Measurements from ENCODE around the gene HDAC4.

HDAC4 gene

GRCh38 chr2:239387811-239388210 lies 13.0 kb downstream of the HDAC4 start:
- Mint-ChIP-seq H3K27ac (no peak overlapping the region), H3K9me3 (no peaks in the 10 kb centered on the region), H3K27me3 (no peaks in the 10 kb centered on the region), H3K4me1 (peaks cover 14 to 29% of the 10 kb centered on the region in 2 donors), H3K4me3 (no peak overlapping the region), H3K36me3 (peaks cover 26 to 37% of the 10 kb centered on the region in 2 donors)
- DNase-seq: no peak
- ATAC-seq (replicated peaks): no peak

GRCh38 chr2:239386872-239387445 lies 13.9 kb downstream of the HDAC4 start:
- no peaks in the 10 kb centered on the region for H3K9me3 Mint-ChIP-seq
- ATAC-seq (replicated peaks) (no peak), DNase-seq (no peak)
- H3K4me3 Mint-ChIP-seq: no peak overlapping the region
- no peaks in the 10 kb centered on the region for H3K27me3 Mint-ChIP-seq
- H3K4me1 Mint-ChIP-seq: peaks cover 17 to 38% of the 10 kb centered on the region in 2 donors
- H3K36me3 Mint-ChIP-seq: peaks cover 26 to 37% of the 10 kb centered on the region in 2 donors
- H3K27ac Mint-ChIP-seq: peak overlapping the region; percentile 7

- no peak for DNase-seq
- Mint-ChIP-seq H3K4me3 (no peak overlapping the region), H3K4me1 (peaks cover 22 to 46% of the 10 kb centered on the region in 2 donors), H3K27ac (peak overlapping the region; percentile 65), H3K9me3 (no peaks in the 10 kb centered on the region), H3K36me3 (peaks cover 23 to 37% of the 10 kb centered on the region in 2 donors), H3K27me3 (no peaks in the 10 kb centered on the region)
- ATAC-seq (replicated peaks): no peak
Observed at GRCh38 chr2:239386001-239386670, 14.7 kb downstream of the HDAC4 start.

- DNase-seq (no peak), ATAC-seq (replicated peaks) (no peak)
- no peaks in the 10 kb centered on the region for H3K9me3 Mint-ChIP-seq
- peaks cover 25 to 54% of the 10 kb centered on the region in 2 donors for H3K4me1 Mint-ChIP-seq
- H3K27ac Mint-ChIP-seq: peak overlapping the region; percentile 65
- H3K27me3 Mint-ChIP-seq: no peaks in the 10 kb centered on the region
- no peak overlapping the region for H3K4me3 Mint-ChIP-seq
- H3K36me3 Mint-ChIP-seq: peaks cover 25 to 40% of the 10 kb centered on the region in 2 donors
Observed at GRCh38 chr2:239385096-239386000, 15.5 kb downstream of the HDAC4 start.

- no peak for ATAC-seq (replicated peaks)
- no peaks in the 10 kb centered on the region for H3K9me3 Mint-ChIP-seq
Observed at GRCh38 chr2:239383759-239384156, 17.1 kb downstream of the HDAC4 start.

GRCh38 chr2:239383036-239383758 lies 17.6 kb downstream of the HDAC4 start:
- H3K36me3 Mint-ChIP-seq: peaks cover 13 to 34% of the 10 kb centered on the region in 2 donors
- no peaks in the 10 kb centered on the region for H3K9me3 Mint-ChIP-seq
- ATAC-seq (replicated peaks): no peak
- no peak for DNase-seq
- H3K4me1 Mint-ChIP-seq: peaks cover 37 to 75% of the 10 kb centered on the region in 2 donors
- peak overlapping the region in 1 of 2 donors; percentile 41 for H3K4me3 Mint-ChIP-seq
- peak overlapping the region; percentile 73 for H3K27ac Mint-ChIP-seq
- no peaks in the 10 kb centered on the region for H3K27me3 Mint-ChIP-seq

More at GRCh38 chr2:239383759-239384156, 17.1 kb downstream of the HDAC4 start:
- Mint-ChIP-seq H3K27ac (no peak overlapping the region), H3K27me3 (no peaks in the 10 kb centered on the region), H3K4me1 (peaks cover 34 to 70% of the 10 kb centered on the region in 2 donors), H3K4me3 (no peak overlapping the region), H3K36me3 (peaks cover 15 to 31% of the 10 kb centered on the region in 2 donors)
- DNase-seq: no peak

GRCh38 chr2:239382384-239382880 lies 18.4 kb downstream of the HDAC4 start:
- DNase-seq (no peak), ATAC-seq (replicated peaks) (no peak)
- H3K4me3 Mint-ChIP-seq: peak overlapping the region in 1 of 2 donors; percentile 41
- H3K36me3 Mint-ChIP-seq: peaks cover 19 to 42% of the 10 kb centered on the region in 2 donors
- H3K9me3 Mint-ChIP-seq: no peaks in the 10 kb centered on the region
- H3K4me1 Mint-ChIP-seq: peaks cover 37 to 81% of the 10 kb centered on the region in 2 donors
- peak overlapping the region; percentile 97 for H3K27ac Mint-ChIP-seq
- H3K27me3 Mint-ChIP-seq: no peaks in the 10 kb centered on the region

- peak overlapping the region; percentile 97 for H3K27ac Mint-ChIP-seq
Observed at GRCh38 chr2:239381709-239382134, 19.1 kb downstream of the HDAC4 start.

GRCh38 chr2:239380831-239381708 lies 19.8 kb downstream of the HDAC4 start:
- Mint-ChIP-seq H3K27me3 (no peaks in the 10 kb centered on the region), H3K9me3 (no peaks in the 10 kb centered on the region), H3K4me1 (peaks cover 37 to 84% of the 10 kb centered on the region in 2 donors), H3K36me3 (peaks cover 22 to 34% of the 10 kb centered on the region in 2 donors), H3K27ac (peak overlapping the region; percentile 97), H3K4me3 (peak overlapping the region; percentile 85 to 90)
- ATAC-seq (replicated peaks) (peak; percentile 80 to 81), DNase-seq (peak; percentile 72)

More at GRCh38 chr2:239381709-239382134, 19.1 kb downstream of the HDAC4 start:
- Mint-ChIP-seq H3K4me1 (peaks cover 37 to 87% of the 10 kb centered on the region in 2 donors), H3K4me3 (peak overlapping the region; percentile 85 to 90), H3K27me3 (no peaks in the 10 kb centered on the region), H3K36me3 (peaks cover 24 to 40% of the 10 kb centered on the region in 2 donors), H3K9me3 (no peaks in the 10 kb centered on the region)
- ATAC-seq (replicated peaks) (peak; percentile 84 to 85), DNase-seq (peak; percentile 83)

GRCh38 chr2:239379641-239380170 lies 21.1 kb downstream of the HDAC4 start:
- Mint-ChIP-seq H3K4me3 (peak overlapping the region in 1 of 2 donors; percentile 27), H3K36me3 (peaks cover 19 to 28% of the 10 kb centered on the region in 2 donors), H3K4me1 (peaks cover 37 to 73% of the 10 kb centered on the region in 2 donors), H3K27ac (peak overlapping the region; percentile 76), H3K9me3 (no peaks in the 10 kb centered on the region), H3K27me3 (no peaks in the 10 kb centered on the region)
- DNase-seq: no peak
- no peak for ATAC-seq (replicated peaks)

- Mint-ChIP-seq H3K4me1 (peaks cover 37 to 69% of the 10 kb centered on the region in 2 donors), H3K36me3 (peaks cover 19 to 28% of the 10 kb centered on the region in 2 donors), H3K9me3 (no peaks in the 10 kb centered on the region), H3K27ac (peak overlapping the region; percentile 76), H3K4me3 (peak overlapping the region in 1 of 2 donors; percentile 17), H3K27me3 (no peaks in the 10 kb centered on the region)
- DNase-seq (no peak), ATAC-seq (replicated peaks) (no peak)
Observed at GRCh38 chr2:239378918-239379640, 21.7 kb downstream of the HDAC4 start.

Data from stimulated activated naive B cell treated with anti-CD40 and anti-IgM and Interleukin-4, amounts not matched to agents 10 μg/mL and 1 μg/mL and 100 μg/mL, for 72 hours (primary cell).